Lower leg skin (tissue), 3 donors: ENCODE results near the gene ABCC4.

Experiments
- POLR2A ChIP-seq, 2 donors: fragments of 450-650 bp; IDR thresholded peaks; one replicate each; pipeline ENCODE4 v1.6.1; 2016 to 2017; ENCODE audit warnings: antibody characterized with exemption in 2 of 2, mild to moderate bottlenecking in 1 of 2, moderate library complexity in 1 of 2
- TF ChIP-seq, protein P1 (sequence below), 3 donors: fragments of 450-650 bp; IDR thresholded peaks; one replicate each; pipeline ENCODE4 v1.5.1; 2016; ENCODE audit warnings: antibody characterized with exemption in 3 of 3, mild to moderate bottlenecking in 3 of 3, moderate library complexity in 2 of 3

DNA sequence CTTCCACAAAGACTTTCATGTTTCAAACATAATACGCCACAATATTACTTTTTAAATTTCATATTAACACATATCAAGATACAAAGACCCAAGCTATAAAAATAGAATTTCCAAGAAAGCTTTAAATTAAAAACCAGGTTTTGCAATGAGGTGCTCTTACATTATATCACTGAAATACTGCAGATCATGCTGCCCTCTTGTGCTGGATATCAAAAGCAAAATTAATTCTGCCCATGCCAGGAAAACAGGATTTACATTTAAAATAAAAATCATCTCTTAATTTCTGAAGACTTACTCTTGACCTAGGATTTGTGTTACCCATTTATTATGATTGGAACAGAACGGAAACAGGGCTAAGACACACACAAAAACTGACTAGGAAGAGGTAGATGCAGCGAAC, 145.0 kb downstream of the ABCC4 start:
- TF ChIP-seq, protein P1, sequence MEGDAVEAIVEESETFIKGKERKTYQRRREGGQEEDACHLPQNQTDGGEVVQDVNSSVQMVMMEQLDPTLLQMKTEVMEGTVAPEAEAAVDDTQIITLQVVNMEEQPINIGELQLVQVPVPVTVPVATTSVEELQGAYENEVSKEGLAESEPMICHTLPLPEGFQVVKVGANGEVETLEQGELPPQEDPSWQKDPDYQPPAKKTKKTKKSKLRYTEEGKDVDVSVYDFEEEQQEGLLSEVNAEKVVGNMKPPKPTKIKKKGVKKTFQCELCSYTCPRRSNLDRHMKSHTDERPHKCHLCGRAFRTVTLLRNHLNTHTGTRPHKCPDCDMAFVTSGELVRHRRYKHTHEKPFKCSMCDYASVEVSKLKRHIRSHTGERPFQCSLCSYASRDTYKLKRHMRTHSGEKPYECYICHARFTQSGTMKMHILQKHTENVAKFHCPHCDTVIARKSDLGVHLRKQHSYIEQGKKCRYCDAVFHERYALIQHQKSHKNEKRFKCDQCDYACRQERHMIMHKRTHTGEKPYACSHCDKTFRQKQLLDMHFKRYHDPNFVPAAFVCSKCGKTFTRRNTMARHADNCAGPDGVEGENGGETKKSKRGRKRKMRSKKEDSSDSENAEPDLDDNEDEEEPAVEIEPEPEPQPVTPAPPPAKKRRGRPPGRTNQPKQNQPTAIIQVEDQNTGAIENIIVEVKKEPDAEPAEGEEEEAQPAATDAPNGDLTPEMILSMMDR (IDR thresholded peaks at IDR 0.05), result no peak
- no peak for TF ChIP-seq POLR2A (IDR thresholded peaks at IDR 0.05)
